Activated gamma-delta T cell treated with anti-CD3 and anti-CD28 coated beads, Interleukin-2, amount 50 U/mL, for 16 hours (primary cell): ENCODE results near the gene ITIH4.

ENCODE experiments used
- DNase-seq: peaks from one replicate; pipeline ENCODE4 v3.0.0-alpha.2; 2020; ENCODE audit warnings: low read depth

Gene ITIH4

DNA sequence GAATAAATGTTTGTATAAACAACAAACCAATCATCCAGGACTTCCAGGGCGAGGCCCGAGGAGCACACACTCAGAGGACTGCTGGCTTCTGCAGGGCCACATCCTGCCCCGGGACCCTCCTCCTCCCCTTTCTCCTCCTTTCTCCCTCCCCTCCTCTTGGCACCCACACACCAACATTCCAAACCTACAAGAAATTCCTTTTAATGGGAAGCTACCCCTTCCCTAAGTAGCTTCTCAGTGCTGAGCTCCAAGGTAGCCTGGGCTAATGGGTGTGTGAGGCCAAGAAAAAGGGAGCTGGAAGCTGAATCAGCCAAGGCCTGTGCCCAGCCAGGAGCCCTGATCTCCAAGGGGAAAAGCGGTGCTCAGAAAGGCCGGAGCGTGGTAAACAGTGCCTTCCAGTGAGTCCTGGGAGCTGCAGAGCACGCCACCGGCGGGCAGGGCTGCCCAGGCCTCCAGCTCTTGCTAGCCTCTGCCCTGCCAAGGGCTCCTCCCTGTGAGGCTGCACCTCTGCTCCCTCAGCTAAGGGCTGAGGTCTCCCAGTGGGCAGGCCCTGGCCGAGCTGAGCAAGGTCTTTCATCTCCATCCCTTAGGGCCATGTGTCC is 32.0 kb downstream of the ITIH4 start:
- no peak for DNase-seq

DNA sequence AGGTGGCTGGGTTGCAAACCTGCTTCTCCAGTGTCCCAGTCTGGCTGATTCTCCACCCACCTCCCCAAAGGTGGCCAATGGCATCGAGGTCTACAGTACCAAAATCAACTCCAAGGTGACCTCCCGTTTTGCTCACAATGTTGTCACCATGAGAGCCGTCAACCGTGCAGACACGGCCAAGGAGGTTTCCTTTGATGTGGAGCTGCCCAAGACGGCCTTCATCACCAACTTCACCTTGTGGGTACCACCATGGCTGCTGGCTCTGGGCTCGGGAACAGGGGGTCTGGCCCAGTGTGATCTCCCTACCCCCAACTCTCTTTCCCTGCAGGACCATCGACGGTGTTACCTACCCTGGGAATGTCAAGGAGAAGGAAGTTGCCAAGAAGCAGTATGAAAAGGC is 34.1 kb downstream of the ITIH4 start:
- no peak for DNase-seq

DNA sequence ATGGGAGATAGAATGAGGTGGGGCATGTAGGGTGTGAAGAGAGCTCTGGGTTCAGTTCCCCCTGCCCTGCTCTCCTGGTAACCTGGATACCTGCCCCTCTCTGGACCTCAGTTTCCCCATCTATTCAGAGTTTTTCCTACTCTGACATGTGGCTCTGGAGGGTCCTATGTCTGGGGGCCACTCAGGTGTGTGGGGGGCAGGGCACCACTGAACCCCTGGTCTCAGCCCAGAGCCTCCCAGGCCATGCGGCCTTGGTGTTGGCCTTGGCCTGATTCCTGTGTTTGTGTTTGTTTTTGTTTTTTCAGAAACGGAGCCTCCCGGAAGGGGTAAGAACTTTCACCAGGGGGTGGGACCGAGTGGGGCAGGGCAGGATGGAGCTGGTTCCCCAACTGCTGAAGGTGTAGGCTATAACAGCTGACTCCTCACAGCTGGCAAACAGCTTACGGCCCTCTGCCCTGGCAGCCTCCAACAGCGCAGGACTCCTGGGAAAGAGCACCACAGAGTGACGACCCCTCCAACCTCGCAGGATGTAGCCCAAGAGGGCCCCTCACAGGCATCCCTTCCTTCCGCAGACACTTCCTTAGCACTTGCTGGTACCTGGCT is 35.1 kb downstream of the ITIH4 start:
- no peak for DNase-seq

DNA sequence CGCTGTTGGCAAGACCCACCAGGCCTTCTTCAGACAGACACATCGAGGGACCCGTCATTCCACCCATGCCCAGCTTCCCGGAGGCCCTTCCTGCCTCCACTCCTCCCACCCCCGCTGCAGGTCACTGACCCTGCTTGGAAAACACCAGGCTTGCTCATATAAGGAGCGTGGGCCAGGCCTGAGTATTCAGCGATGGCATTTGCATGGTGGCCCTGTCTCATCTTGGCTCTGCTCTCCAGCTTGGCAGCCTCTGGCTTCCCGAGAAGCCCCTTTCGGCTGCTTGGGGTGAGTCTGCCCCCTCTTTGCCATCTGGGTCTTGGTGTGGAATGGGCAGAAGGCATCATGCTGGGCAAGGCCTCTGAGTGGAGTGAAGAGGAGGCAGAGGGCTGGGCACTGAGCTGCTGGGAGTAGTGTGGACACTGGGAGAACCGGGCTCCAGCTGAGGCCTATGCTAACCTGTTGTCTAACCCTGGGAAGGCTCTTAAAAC is 35.8 kb downstream of the ITIH4 start, which contains the start of gene ITIH3:
Gene ITIH3 (plus strand): TSS at position 185 of the 488 bp plus-strand sequence. CDS start 8 bp downstream, at position 193.
- DNase-seq, result no peak

GRCh38 chr3:52793702-52794611 is 36.5 kb downstream of the ITIH4 start:
- DNase-seq, result no peak

DNA sequence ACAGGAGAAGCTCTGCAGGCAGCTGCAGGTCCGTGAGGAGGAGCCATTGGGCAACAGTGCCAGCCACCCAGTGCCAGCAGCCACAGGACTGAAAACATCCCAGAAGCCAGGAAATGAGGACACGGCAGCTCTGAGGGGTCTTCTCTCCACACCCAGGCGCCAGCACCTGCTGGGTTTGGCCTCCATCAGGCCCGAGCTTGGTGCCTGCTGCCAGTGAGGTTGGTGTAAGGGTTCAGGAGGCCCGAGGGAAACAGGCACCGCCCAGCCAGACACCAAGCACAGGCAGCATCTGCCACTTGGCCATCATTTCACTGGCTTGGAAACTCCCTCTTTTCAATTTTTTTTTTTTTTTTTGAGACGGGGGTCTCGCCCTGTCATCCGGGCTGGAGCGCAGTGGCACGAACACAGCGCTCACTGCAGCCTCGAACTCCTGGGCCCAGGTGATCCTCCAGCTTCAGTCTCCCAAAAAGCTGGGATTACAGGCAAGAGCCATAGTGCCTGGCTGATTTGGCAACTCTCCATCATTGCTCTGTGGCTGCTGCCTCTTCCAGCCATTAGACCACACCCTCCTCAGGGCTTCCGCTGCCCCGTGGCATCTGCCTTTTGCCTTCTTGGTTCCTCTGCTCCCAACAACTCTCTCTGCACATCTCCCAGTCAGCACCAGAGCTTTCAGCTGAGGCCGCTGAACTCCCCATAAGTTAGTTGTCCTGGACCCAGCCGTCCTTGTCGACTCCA is 37.3 kb downstream of the ITIH4 start:
- no peak for DNase-seq

- no peak for DNase-seq
Measured at GRCh38 chr3:52792413-52792812, 38.1 kb downstream of the ITIH4 start.

- no peak for DNase-seq
Measured at GRCh38 chr3:52791928-52792327, 38.5 kb downstream of the ITIH4 start.

DNA sequence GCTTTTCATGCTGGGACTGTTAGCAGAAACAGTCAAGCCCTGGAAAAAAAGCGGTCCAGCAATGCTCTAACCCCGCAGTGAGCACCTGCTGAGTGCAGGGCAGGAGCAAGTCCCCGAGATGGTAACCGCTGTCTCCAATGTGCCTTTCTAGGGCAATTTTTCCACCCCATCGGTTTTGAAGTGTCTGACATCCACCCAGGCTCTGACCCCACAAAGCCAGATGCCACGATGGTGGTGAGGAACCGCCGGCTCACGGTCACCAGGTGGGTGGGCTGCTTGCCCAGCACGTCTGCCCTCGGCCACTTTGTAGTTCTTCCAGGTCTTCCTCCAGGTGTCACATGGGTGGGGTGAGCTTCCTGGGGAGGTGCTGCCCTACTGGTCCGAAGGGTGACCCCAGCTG is 39.1 kb downstream of the ITIH4 start:
- no peak for DNase-seq

GRCh38 chr3:52790741-52791140 is 39.7 kb downstream of the ITIH4 start:
- DNase-seq, result no peak

- DNase-seq, result no peak
Measured at GRCh38 chr3:52790337-52790736, 40.1 kb downstream of the ITIH4 start.

DNA sequence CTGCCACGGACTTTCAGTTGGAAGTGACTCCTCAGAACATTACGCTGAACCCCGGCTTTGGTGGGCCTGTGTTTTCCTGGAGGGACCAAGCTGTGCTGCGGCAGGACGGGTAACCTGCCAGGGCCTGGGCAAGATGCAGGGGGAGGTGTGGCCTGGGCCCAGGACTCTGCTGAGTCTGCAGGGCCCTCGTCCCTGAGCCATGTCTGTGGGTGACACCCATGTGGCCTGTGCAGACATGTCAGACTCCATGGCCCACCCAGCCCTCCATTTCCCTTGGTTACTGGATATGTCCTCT is 40.8 kb downstream of the ITIH4 start:
- DNase-seq, result no peak

- no peak for DNase-seq
Measured at GRCh38 chr3:52788890-52789745, 41.4 kb downstream of the ITIH4 start.

DNA sequence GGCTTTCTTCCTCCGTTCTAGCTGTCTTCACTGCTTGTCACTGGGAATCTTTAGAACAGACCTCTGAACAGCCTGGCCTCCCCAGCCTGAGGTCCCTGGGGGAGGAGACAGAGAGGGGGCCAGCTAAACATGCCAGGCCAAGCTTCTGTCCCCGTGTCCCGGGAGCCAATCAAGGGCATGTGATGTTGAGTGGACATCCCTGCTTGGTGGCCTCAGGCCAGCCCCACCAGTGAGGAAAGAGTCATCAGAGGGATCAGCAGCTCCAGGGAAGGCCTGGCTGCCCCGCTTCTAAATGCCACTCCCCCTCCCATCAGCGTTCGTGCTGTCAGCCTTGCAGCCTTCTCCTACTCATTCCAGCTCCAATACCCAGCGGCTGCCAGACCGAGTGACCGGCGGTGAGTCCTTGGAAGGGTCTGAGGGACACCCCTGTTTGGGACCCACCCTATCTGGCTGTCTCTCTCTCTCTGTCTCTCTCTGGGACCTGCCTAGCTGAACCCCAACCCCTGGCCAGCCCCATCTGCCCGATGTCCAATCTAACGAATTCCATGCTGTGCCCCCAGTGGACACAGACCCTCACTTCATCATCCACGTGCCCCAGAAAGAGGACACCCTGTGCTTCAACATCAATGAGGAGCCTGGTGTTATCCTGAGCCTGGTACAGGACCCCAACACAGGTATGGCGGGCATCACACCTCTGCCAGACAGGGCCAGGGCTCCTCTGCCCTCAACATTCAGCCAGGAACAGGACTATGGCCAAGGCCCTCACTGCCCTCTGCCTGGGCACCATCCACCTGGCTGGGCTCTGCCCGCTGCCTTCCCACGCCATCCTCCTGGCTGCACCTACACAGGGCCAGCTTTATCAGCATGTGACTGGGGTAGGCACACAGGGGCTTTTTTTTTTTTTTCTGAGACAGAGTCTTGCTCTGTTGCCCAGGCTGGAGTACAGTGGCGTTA is 42.5 kb downstream of the ITIH4 start:
- no peak for DNase-seq

DNA sequence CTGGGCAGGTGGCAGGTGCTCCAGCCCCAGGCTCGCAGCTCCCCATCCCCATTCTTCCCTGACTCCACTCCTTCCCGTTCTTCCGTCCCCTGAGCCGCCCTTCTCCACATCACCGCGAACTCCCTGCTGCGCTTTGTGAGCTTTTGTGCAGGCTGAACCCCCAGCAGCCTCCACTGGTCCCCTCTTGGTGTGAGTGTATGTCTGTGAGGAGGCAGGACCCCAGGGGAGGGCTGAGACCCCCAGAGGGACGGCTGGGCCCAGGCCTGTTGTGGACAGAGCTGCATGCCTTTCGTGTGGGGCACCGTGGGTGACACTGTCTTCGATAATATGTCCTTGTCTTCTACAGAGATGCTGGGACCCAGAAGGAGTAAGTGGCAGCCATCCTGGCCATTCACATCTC is 43.2 kb downstream of the ITIH4 start:
- no peak for DNase-seq

DNA sequence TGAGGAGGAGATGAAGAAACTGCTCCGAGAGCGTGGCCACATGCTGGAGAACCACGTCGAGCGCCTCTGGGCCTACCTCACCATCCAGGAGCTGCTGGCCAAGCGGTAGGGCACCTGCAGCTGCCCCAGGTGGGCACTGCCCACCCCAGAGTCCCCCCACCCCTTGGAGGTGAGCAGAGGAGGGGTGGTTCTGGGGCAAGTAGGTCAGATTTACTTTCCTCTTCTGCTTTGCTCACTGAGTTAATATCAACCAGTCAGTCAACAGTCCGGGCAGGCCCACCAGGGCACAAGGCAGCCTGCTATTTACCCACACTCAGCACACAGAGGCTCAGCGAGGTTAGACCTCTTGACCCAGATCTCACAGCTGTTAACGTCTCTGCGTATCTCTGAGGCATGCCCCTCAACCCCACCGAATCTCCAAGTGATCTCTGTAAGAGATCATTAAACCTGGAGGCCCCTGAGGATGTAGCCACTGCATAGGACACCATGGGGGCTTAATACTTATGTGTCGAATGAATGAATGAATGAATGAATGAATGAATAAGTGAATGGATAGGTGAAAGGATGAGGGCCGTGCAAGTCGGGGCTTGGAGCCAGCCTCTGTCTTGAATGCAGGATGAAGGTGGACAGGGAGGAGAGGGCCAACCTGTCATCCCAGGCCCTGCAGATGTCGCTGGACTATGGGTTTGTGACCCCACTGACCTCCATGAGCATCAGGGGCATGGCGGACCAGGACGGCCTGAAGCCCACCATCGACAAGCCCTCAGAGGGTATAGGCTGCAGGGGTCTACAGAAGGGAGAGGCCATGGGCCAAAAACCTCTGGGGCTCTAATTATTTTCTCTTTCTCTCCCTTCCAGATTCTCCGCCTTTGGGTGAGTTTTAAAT is 43.9 kb downstream of the ITIH4 start:
- DNase-seq, result no peak

- DNase-seq, result no peak
Measured at GRCh38 chr3:52784931-52785590, 45.4 kb downstream of the ITIH4 start.

DNA sequence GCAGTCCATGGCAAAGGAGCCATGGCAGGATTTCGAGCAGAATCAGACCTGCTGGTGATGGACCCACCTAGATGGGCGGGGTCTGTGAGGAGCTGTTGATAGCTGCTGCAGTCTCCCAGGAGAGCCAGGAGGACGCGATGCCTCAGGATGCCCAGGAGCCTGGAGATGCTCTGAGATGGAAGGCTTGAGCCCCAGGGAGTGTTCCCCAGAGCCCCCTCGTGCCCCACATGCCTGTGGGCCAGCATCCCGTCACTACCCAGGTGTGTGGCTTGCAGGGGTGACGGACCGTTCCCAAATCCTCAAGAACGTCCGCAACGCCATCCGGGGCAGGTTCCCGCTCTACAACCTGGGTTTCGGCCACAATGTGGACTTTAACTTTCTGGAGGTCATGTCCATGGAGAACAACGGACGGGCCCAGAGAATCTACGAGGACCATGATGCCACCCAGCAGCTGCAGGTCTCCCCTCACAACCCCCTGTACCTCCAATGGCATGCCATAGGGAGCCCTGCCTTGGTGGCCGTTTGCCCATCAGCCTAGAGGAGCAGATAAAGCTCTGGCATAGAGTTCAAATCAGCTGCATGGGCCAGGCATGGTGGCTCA is 46.4 kb downstream of the ITIH4 start:
- DNase-seq, result no peak
